Kasumi-1 (cell line): ENCODE data around the gene CENPM.

Source experiments
- DNase-seq, 2 experiments: peaks; one replicate each; lab custom pipeline; 2025; lab: John Stamatoyannopoulos, UW

CENPM gene

DNA sequence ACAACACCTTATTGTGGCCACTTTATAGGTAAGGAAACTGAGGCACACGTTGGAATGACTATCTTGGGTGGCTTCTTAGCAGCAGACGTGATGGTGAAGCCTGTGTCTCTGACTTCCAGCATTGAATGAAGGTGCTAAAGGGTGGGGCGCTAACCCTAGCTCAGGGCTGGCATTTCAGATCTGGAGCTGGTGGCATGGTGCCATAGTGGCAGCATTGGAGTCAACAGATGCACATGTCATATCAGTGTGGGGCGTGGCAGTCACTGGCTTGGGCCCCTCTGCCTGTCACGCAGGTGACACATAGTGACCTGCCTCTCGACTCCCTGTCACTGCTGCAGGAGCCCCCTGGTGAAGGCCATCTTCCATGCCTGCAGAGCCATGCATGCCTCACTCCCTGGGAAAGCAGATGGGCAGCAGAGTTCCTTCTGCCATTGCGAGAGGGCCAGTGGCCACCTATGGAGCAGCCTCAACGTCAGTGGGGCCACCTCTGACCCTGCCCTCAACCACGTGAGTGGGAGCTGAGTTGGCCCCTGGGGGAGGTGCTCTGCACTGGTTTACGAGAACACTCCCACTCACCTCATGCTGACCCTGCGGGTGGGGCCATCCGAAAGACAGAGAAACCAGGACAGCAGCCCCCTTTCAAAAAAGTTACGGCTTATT is 46.8 kb downstream of the CENPM start:
- no peak for DNase-seq

GRCh38 chr22:41899110-41899509 is 47.8 kb downstream of the CENPM start:
- no peak for DNase-seq

DNA sequence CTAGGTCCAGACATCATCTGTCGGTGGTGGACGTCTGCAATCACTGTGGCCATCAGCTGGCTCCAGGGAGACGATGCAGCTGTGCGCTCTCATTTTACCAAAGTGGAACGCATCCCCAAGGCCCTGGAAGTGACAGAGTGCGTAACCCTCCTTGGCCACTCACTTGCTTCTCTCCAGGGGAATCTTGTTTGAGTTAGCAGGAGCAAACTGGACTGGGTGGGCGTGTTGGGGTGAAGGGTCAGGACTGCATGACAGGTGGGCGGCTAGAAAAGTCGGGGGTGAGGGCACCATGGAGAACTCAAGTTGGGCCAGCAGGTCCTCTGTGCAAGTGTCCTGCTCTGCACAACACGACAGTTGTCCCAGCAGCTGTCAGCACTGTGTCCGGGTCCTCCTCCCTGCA is 48.3 kb downstream of the CENPM start:
- DNase-seq = no peak

- no peak for DNase-seq
These were observed 53.2 kb downstream of the CENPM start for GRCh38 chr22:41893591-41894375.

- DNase-seq = no peak
These were observed 54.2 kb downstream of the CENPM start for GRCh38 chr22:41892721-41893120.

DNA sequence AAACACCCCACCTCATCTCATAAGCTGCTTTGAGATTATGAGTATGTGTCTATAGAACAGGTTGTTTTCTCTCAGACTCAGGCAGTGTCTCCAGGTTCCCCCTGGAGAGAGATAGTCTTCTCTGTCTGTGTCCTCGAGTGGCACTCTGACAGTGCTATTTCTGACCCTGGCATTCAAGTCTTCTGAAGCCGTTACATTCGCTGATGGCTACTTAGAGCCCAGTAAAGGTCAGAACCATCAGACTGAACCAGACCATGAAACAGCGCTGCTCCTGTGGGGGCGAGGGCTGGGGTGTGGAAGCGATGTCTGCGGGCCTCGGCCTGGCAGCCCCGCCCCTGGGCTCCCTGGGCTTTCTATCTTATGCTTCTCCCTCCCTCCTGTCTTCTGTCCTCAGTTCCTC is 55.5 kb downstream of the CENPM start:
- no peak for DNase-seq
